Inferior parietal cortex (tissue), 1 donor: ENCODE data around the gene PELO.

Experiments
- DNase-seq: peaks from one replicate; pipeline ENCODE4 v3.0.0-alpha.2; 2016; ENCODE audit errors: extremely low spot score

PELO gene

DNA sequence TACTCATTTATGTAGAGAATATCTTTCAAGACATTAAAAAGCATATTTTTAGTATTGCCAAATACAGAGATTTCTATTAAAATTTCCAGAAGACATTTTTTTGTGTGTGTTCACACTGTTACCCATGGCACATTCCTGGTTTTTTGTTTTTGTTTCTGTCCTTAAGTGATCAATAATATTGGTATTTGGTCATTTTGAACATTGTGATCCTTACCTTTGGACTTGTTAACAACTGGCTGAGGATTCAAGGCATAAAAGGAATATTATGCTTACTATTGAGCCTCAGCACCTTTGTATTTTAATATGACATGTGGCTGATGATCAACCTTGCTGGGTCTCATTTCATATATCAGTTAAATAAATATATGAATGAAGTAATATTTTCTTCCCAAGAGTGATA is 41.9 kb downstream of the PELO start:
- DNase-seq, result no peak

DNA sequence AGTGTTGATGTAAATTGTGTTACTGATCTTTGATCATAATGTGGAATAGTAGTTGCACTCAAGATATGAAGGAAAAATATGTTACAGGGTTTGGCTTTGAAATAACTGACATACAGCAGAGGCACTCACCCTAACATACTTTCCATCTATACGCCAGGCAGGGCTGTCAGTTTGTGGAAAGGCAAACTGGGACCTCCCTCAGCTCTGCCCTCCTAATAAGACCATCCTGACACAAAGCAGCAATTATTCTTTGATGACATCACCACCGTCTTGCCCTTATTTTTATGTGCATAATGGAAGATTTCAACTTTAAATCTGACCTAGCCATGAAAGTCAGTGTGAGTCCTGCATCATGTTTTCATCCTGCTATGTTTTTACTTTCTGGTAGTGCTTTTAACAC is 42.9 kb downstream of the PELO start:
- DNase-seq, result no peak

DNA sequence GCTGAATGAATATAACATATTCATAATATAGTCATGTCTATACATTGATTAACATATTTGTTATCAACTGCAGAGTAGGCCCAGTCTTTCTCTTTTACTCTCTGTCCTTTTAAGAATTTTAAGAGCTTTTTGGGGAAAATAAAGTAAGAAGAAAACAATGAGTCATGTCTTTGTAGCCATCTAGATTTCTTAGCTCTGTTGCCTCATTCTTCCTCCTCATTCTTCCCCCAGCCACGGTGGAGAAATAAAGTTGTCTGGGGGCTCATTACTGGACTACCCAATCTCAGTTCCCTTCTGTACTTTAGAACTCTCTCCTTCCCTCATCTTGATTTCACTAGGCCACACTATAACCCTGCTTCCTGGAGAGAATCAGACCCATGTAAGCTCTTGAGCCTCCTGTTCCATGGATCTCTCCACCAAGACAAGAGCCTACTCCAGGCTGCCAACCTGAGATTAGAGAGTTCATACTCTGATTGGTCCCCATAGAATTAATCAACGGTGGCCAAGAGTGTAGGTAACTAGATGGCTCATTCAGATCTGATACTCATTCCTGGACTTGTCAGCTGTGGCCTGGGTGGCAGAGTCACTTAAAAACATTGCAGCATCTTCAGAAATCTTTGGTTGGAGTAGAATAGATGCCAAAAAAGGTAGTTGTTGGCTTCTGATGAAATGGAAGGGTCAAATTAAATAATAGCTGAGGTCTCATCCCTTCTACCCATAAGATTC is 44.2 kb downstream of the PELO start:
- DNase-seq, result no peak

DNA sequence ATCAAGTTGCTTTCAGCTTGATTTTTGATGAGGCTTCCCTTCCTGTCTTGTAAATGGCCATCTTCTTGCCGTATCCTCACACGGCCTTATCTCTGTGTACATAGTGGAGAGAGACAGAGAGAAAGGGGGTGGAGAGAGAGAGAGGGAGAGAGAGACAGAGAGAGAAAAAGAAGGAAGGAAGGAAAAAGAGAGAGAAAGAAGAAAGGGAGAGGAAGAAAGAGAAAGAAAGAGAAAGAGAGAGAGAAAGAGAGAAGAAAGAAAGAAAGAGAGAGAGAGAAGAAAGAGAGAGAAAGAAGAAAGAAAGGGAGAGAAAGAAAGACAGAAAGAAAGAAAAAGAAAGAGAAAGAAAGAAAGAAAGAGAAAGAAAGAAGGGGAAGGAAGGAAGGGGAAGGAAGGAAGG is 46.6 kb downstream of the PELO start:
- DNase-seq, result no peak

DNA sequence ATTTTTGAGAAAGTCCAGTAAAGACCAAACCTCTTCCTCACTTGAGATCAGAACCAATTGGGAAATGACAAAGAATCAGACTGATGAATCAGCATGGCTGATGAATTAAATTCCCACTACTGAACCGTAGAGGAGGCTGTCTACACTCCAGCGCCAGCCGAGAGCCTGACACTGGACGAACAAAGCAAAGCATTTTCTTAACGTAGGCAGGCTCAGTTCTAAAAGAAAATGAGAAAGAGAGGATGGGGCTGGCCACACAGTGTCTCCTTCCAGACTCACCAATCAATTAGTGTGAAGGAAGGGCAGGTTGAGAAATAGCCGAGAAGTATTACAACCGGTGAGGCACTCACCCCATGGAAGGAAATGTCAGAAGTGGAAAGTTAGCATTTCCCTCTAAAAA is 49.4 kb downstream of the PELO start:
- DNase-seq, result peak; percentile 25
